Frontal cortex (tissue), 4 donors: ENCODE measurements around the gene NFIA. TPM values are rescaled to one million over a fixed set of nuclear protein-coding genes. Genes with fewer than 3 reads are reported as not detected.
A peak's percentile ranks its signal among the peaks of the same experiment; 100 is the strongest.

ENCODE experiments used
- DNase-seq, 2 donors: peaks; one replicate each; pipeline ENCODE4 v3.0.0; 2012; ENCODE audit warnings: low spot score in 2 of 2
- FAIRE-seq: peaks from 2 replicates; lab custom pipeline; 2012; peaks lifted over from hg19 to GRCh38; lab: Jason Lieb, UNC
- total RNA-seq: library from RNA; depleted of rRNA; stranded (reverse); fragments of >200 nt; gene quantifications from one replicate; pipeline ENCODE4 v1.2.3, GENCODE V29; 2014
- donor health status: control.
- donor health status: control.
- donor health status: control.

Gene NFIA
- total RNA-seq, 1 donor from 2014 or later: 35.5 TPM

GRCh38 chr1:61097722-61098121 lies 15.4 kb downstream of the NFIA start:
- DNase-seq (no peak), FAIRE-seq (no peak)

GRCh38 chr1:61098333-61098732 lies 16.0 kb downstream of the NFIA start:
- no peak for DNase-seq
- FAIRE-seq: peak; percentile 79

GRCh38 chr1:61098906-61099437 lies 16.6 kb downstream of the NFIA start:
- FAIRE-seq: no peak

GRCh38 chr1:61100578-61100977 lies 18.2 kb downstream of the NFIA start:
- DNase-seq: no peak

More at GRCh38 chr1:61098906-61099437, 16.6 kb downstream of the NFIA start:
- no peak for DNase-seq

GRCh38 chr1:61101536-61101935 lies 19.2 kb downstream of the NFIA start:
- FAIRE-seq (no peak), DNase-seq (no peak)

More at GRCh38 chr1:61100578-61100977, 18.2 kb downstream of the NFIA start:
- FAIRE-seq: no peak

- FAIRE-seq (no peak), DNase-seq (no peak)
Observed at GRCh38 chr1:61102041-61102440, 19.7 kb downstream of the NFIA start.

- FAIRE-seq (no peak), DNase-seq (no peak)
Observed at GRCh38 chr1:61102621-61103020, 20.3 kb downstream of the NFIA start.

GRCh38 chr1:61104220-61104671 lies 21.9 kb downstream of the NFIA start:
- FAIRE-seq: no peak

GRCh38 chr1:61107638-61108037 lies 25.3 kb downstream of the NFIA start:
- FAIRE-seq (peak; percentile 63), DNase-seq (no peak)

More at GRCh38 chr1:61104220-61104671, 21.9 kb downstream of the NFIA start:
- no peak for DNase-seq

GRCh38 chr1:61109158-61109557 lies 26.8 kb downstream of the NFIA start:
- FAIRE-seq (no peak), DNase-seq (no peak)

- no peak for FAIRE-seq
- DNase-seq: no peak
Observed at GRCh38 chr1:61109910-61110309, 27.5 kb downstream of the NFIA start.

- DNase-seq (no peak), FAIRE-seq (no peak)
Observed at GRCh38 chr1:61110554-61110953, 28.2 kb downstream of the NFIA start.

GRCh38 chr1:61111084-61112004 lies 29.0 kb downstream of the NFIA start:
- no peak for DNase-seq
- no peak for FAIRE-seq

GRCh38 chr1:61114178-61114870 lies 32.0 kb downstream of the NFIA start:
- FAIRE-seq (no peak), DNase-seq (no peak)

- DNase-seq (no peak), FAIRE-seq (no peak)
Observed at GRCh38 chr1:61115436-61115835, 33.1 kb downstream of the NFIA start.

GRCh38 chr1:61116421-61116820 lies 34.1 kb downstream of the NFIA start:
- no peak for DNase-seq
- FAIRE-seq: no peak

- FAIRE-seq: no peak
- DNase-seq: no peak
Observed at GRCh38 chr1:61117283-61117682, 34.9 kb downstream of the NFIA start.

- DNase-seq (no peak), FAIRE-seq (no peak)
Observed at GRCh38 chr1:61119085-61119484, 36.7 kb downstream of the NFIA start.

- no peak for DNase-seq
- FAIRE-seq: no peak
Observed at GRCh38 chr1:61120246-61120840, 38.0 kb downstream of the NFIA start.

- DNase-seq (no peak), FAIRE-seq (no peak)
Observed at GRCh38 chr1:61120998-61121397, 38.6 kb downstream of the NFIA start.
